ENCODE results near the gene TOLLIP. TPM values are rescaled to one million over a fixed set of nuclear protein-coding genes. Genes with fewer than 3 reads are reported as not detected.

Gene TOLLIP
- total and polyA plus RNA-seq, 10 donors: 16.1 to 67.4 (median 46.2) TPM

- Histone ChIP-seq H3K4me3 (no peak overlapping the region), H3K27me3 (replicated peaks in 1 of 7) (peaks cover 0 to 92% (median 15%) of the 10 kb centered on the region in 7 donors), H3K9me3 (no peaks in the 10 kb centered on the region), H3K4me1 (peaks cover 0 to 3% (median 0%) of the 10 kb centered on the region in 6 donors), H3K36me3 (no peaks in the 10 kb centered on the region), H3K27ac (no peak overlapping the region)
- TF ChIP-seq CTCF (IDR thresholded peaks at IDR 0.05 in 8 of 11, conservative IDR thresholded peaks at IDR 0.05 in 3 of 11) (no peak), POLR2A (IDR thresholded peaks at IDR 0.05) (no peak), POLR2AphosphoS5 (IDR thresholded peaks at IDR 0.05) (no peak)
- DNase-seq: peak; percentile 64
- intact Hi-C loops (cut with DNase I; ENCODE audit: low total_unique reads): no loop called here
- 78 to 91% (median 83%) methylated on average over 8 to 23 of the region's 23 CpGs for WGBS, 5 donors
Observed at GRCh38 chr11:1227551-1228100, 81.8 kb downstream of the TOLLIP start.

GRCh38 chr11:1226986-1227550 lies 82.4 kb downstream of the TOLLIP start:
- H3K27me3 ChIP-seq (replicated peaks in 1 of 7): peaks cover 0 to 97% (median 21%) of the 10 kb centered on the region in 7 donors
- TF ChIP-seq POLR2AphosphoS5 (IDR thresholded peaks at IDR 0.05) (no peak), CTCF (IDR thresholded peaks at IDR 0.05 in 8 of 11, conservative IDR thresholded peaks at IDR 0.05 in 3 of 11) (peak in 1 of 11 experiments; percentile 11), POLR2A (IDR thresholded peaks at IDR 0.05) (no peak)
- H3K27ac ChIP-seq: no peak overlapping the region
- no peaks in the 10 kb centered on the region for H3K9me3 ChIP-seq
- H3K36me3 ChIP-seq: no peaks in the 10 kb centered on the region
- peak; percentile 62 for DNase-seq
- H3K4me3 ChIP-seq: no peak overlapping the region
- intact Hi-C loops (cut with DNase I; ENCODE audit: low total_unique reads): no loop called here
- peaks cover 0 to 7% (median 0%) of the 10 kb centered on the region in 6 donors for H3K4me1 ChIP-seq
- WGBS, 5 donors: 33 to 68% (median 58%) methylated on average over 6 to 23 of the region's 23 CpGs

- DNase-seq: peak; percentile 76
- peaks cover 0 to 100% (median 23%) of the 10 kb centered on the region in 7 donors for H3K27me3 ChIP-seq (replicated peaks in 1 of 7)
- H3K36me3 ChIP-seq: no peaks in the 10 kb centered on the region
- 74 to 85% (median 77%) methylated on average over 19 to 41 of the region's 41 CpGs for WGBS, 5 donors
- no peak overlapping the region for H3K27ac ChIP-seq
- H3K4me3 ChIP-seq: no peak overlapping the region
- H3K9me3 ChIP-seq: no peaks in the 10 kb centered on the region
- H3K4me1 ChIP-seq: peaks cover 0 to 8% (median 0%) of the 10 kb centered on the region in 6 donors
- intact Hi-C loops (cut with DNase I; ENCODE audit: low total_unique reads): no loop called here
- TF ChIP-seq POLR2A (IDR thresholded peaks at IDR 0.05): no peak
- TF ChIP-seq CTCF (IDR thresholded peaks at IDR 0.05 in 8 of 11, conservative IDR thresholded peaks at IDR 0.05 in 3 of 11): peak in 3 of 11 experiments; percentile 3 to 46 (median 24)
Observed at GRCh38 chr11:1226226-1226985, 83.0 kb downstream of the TOLLIP start.
